ENCODE data around the gene FARP1.
A peak's percentile ranks its signal among the peaks of the same experiment; 100 is the strongest.

DNA sequence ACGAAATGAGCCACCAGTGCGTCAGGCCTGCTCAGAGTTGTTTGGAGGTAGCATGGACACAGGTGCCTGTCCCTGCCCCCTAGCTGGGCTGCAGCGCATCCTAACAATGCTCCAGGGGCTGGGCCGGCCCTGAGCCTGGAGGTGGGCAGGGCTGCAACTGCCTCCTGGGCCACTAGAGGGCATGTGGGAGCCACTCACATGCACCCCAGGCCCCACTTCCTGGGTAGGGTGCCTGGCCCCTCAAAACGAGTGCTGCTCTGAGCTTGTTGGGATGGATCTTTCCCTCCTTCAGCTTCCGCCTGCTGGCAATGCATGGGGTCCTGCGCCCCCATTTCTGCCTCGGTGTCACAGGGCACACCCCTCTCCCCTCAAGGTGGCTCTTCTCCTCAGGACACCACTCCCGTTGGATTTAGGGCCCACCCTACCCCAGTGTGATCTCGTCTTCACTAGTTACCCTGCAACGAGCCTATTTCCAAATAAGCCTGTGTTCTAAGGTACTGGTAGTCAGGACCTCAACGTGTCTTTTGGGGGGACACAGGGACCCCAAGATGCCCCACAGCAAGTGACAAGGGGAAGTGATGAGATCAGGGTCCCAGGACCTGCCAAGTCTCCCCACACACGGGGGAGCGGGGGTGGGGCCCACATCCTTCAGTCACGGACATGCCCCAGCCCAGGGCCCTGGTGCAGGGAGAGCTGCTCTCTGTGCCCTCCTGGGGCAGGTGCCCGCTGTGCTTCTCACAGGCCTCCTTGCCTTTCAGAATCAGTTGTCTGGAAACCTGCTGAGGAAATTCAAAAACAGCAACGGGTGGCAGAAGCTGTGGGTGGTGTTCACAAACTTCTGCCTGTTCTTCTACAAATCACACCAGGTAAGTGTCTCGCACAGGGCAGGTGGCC, 302.7 kb downstream of the FARP1 start:
- TF ChIP-seq, protein P1, sequence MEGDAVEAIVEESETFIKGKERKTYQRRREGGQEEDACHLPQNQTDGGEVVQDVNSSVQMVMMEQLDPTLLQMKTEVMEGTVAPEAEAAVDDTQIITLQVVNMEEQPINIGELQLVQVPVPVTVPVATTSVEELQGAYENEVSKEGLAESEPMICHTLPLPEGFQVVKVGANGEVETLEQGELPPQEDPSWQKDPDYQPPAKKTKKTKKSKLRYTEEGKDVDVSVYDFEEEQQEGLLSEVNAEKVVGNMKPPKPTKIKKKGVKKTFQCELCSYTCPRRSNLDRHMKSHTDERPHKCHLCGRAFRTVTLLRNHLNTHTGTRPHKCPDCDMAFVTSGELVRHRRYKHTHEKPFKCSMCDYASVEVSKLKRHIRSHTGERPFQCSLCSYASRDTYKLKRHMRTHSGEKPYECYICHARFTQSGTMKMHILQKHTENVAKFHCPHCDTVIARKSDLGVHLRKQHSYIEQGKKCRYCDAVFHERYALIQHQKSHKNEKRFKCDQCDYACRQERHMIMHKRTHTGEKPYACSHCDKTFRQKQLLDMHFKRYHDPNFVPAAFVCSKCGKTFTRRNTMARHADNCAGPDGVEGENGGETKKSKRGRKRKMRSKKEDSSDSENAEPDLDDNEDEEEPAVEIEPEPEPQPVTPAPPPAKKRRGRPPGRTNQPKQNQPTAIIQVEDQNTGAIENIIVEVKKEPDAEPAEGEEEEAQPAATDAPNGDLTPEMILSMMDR (IDR thresholded peaks at IDR 0.05; ENCODE audit: insufficient read depth, low read depth, low read length): peak; percentile 72
- no peak for TF ChIP-seq EZH2 (IDR thresholded peaks at IDR 0.05; ENCODE audit: insufficient read depth, low read length)

All from astrocyte (in vitro differentiated cells and primary cell).